ENCODE results near the gene ARFIP1.
"Not testable (repeated sequence)": the region's sequence is repeated elsewhere in the genome, so short reads cannot be mapped to it uniquely, and the experiment has no call there.

The ARFIP1 gene, protein sequence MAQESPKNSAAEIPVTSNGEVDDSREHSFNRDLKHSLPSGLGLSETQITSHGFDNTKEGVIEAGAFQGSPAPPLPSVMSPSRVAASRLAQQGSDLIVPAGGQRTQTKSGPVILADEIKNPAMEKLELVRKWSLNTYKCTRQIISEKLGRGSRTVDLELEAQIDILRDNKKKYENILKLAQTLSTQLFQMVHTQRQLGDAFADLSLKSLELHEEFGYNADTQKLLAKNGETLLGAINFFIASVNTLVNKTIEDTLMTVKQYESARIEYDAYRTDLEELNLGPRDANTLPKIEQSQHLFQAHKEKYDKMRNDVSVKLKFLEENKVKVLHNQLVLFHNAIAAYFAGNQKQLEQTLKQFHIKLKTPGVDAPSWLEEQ

DNA sequence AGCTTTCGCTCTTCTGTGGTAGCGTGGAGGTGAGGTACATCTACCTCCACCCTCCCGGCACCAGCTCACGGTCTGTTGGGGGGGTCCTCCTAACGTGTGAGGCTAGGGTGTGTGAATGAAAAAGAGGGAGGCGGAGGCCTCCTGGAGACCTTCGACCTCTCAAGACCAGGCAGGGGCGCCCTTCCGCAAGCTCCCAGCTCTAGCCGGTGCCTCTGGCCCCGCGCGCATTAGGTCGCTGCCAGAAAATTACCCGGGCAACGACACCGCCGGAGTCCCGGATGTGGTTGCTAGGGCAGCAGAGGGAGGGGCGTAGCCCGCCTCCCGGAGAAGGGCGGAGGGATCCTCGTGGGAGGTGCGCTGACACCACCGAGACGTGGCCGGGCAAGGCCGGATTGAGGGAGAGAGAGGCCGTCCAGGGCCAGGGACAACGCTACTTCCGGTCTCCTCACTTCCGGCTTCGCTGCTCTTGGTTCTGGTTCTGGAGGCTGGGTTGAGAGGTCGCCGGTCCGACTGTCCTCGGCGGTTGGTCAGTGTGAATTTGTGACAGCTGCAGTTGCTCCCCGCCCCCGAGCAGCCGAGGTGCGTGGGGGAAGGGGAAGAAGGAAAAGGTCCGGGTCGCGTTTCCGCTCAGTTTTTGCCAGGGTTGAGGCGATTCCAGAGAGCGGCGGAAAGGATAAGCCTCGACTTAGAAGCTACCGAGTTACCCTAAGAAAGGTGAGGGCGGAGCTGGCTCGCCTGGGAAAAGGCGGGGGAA is at the start of gene ARFIP1, which contains the start of gene TIGD4:
ARFIP1 (plus strand) TSS at position 442 of the 754 bp plus-strand sequence. CDS start 49,680 bp downstream, outside the sequence.
TIGD4 (minus strand) TSS at position 218 of the 754 bp plus-strand sequence. CDS start 8,726 bp downstream, outside the sequence.
- DNase-seq (ENCODE audit: low read depth), result peak; percentile 90

DNA sequence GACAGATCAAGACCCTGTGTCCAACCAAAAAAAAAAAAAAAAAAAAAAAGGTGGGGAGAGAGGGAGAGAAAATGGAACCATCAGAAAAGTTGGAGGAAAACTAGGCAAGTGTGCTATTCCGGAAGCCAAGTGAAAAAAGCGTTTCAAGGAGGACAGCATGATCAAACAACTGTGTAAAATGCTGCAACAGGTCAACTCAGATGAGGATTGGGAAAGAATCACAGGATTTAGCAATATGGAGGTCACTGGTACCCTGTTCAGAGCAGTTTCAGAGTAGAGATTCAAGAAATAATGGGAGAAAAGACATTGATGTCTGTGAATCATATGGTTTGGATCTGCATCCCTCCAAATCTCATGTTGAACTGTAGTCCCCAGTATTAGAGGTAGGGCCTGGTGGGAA is 47.8 kb upstream of the ARFIP1 start:
- DNase-seq (ENCODE audit: low read depth), result no peak

DNA sequence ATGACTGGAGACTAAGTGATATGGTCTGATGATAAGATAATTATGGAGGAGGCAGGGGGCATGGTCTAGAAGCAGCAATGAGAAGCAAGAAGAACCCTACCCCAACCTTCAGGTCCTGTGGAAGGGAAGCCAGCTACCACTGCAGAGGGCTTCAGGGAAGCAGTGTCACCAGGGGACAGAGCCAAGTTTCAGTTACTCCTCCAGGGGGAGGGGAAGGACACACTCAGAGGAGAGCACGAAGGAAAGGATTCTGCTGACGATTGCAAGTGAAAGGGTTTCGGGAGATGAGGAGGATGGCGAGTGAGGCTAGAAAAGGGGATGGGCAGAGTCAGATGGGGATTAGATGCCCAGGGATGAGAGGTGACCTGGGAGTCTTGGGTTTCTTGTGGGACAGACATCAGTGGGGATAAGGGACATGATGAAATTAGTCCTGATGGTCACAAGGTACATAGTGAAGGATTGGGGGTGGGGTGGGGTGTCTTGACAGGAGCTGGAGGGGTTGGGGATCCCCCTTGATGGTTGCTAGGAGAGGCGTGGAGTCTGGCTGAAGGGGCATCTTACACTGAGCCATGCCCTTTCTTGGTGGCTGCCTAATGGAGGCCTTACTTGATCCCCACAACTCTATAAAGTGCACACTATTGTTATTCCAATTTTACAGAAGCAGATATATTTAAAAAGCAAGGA is 45.6 kb upstream of the ARFIP1 start:
- DNase-seq (ENCODE audit: low read depth), result no peak

DNA sequence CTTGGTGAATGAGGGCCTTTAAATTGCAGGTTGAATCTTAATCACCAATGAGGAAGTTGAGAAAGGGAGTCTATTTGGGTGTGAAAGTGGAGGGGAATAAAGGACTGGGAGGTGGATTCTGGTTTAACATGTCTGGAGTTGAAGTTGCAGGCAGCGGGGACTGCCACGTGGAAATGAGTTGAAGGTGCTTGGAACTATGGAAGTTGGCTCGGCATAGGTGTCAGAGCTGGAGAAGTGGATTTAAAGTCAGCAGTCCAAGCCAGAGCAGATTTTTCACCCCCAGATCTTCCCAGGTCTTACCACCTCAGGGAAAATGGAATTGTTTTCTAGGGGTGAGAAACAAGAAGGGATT is 45.1 kb upstream of the ARFIP1 start:
- DNase-seq (ENCODE audit: low read depth), result no peak

DNA sequence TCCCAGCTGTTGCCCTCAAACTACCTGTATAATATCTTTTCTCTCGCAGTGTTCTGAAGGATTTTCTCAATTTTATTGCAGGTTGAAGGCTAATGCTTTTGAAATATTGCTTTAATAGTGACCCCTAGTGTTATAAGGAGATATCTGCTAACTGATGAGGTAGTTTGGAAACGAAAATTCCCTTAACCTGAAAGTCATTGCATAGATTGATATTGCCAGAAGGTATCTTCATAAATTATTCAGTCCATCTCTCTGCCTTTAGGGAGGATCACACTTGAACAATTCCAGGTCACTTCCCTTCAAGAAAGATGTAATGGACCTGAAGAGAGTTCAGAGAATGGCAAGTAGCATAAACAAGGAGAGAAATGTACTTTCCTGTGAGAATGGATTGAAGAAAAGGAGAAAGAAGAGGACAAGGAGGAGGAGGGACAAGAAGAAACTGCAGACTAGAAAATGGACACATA is 44.3 kb upstream of the ARFIP1 start:
- DNase-seq (ENCODE audit: low read depth), result no peak

DNA sequence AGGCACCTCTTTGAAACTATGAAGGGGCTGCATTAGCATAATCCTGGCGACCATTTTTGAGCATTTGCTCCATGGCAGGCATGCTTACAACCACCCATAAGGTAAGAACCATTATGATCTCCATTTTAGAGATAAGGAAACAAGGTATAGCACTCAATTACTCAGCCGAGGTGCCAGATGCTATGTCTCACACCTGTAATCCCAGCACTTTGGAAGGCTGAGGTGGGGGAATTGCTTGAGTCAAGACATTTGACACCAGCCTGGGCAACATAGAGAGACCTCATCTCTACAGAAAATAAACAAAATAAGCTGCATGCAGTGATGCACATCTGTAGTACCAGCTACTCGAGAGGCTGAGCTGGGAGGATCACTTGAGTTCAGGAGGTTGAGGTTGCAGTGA is 43.8 kb upstream of the ARFIP1 start:
- no peak for DNase-seq (ENCODE audit: low read depth)

DNA sequence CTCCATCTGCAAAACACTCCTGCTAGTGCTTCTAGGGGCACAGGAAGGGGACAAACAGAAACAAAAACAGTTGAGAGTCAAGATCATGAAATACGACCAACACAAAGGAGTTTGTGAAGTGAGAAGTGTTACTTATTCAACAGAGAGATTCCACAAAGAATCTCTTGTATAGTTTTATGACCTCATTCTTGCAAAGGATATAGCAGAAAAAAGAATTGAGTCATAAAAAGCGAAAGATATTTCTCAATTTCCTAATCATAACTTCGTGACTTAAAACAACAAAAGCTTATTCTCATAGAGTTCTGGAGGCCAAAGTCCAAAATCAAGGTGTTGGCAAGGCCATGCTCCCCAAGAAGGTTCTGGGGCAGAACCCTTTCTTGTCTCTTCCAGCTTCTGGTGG is 40.9 kb upstream of the ARFIP1 start:
- no peak for DNase-seq (ENCODE audit: low read depth)

DNA sequence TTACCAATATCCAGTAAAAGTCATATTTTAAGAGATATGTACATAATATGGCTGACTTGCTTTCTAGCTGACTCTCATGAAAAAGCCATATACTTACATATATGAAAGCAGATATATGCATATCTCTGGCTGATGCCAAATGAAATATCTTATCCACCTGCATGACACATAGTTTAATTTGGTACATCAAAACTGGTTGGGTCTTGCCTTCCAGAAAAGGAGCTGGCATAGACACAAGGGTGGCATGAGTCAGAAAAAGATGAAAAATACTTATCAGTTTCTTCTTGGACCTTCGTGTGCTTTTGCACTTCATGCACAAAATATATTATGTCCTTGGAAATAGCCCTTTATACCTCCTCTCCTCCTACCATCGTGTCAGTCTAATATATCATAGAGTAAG is 32.3 kb upstream of the ARFIP1 start:
- no peak for DNase-seq (ENCODE audit: low read depth)

DNA sequence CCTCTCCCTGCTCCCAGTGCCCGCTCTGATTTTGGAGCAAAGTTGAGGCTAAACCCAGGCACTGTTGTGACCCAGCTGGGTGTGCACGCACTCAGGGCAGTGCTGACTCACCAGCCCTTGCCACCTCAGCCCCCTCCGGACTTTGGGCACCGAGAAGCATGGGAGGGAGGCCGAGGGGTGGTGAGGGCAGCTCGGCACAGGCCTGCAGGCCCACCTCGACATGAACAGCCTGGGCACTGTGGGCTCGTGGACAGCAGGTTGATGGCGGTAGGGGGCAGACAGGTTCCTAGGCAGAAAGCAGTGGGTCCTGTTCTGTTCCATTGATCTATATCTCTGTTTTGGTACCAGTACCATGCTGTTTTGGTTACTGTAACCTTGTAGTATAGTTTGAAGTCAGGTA is 31.1 kb upstream of the ARFIP1 start:
- no peak for DNase-seq (ENCODE audit: low read depth)

DNA sequence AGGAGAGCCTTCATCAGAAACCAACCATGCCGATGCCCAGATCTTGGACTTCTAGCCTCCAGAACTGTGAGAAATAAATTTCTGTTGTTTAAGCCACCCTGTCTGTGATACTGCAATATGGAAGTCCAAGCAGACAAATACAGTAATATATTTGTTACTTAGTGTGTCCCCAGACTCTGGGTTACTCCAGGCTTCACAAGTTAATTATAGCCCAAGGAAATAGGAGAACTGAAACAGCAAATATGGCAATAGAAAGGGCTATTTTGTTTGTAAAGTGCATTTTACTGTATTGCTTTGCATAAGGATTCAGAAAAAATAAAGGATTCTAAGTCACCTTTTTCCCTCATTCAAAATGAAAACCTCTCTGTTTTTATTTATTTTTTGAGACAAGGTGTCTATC is 16.0 kb upstream of the ARFIP1 start:
- no peak for DNase-seq (ENCODE audit: low read depth)

DNA sequence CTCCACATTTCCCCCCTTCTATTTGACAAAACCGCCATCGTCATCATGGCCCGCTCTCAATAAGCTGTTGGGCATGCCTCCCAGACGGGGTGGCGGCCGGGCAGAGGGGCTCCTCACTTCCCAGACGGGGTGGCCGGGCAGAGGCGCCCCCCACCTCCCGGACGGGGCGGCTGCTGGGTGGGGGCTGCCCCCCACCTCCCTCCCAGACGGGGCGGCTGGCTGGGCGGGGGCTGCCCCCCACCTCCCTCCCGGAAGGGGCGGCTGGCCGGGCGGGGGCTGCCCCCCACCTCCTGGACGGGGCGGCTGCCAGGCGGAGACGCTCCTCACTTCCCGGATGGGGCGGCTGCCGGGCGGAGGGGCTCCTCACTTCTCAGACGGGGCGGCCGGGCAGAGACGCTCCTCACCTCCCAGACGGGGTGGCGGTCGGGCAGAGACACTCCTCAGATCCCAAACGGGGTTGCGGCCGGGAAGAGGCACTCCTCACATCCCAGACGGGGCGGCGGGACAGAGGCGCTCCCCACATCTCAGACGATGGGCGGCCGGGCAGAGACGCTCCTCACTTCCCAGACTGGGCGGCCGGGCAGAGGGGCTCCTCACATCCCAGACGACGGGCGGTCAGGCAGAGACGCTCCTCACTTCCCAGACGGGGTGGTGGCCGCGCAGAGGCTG is 14.6 kb upstream of the ARFIP1 start:
- DNase-seq (ENCODE audit: low read depth), result not testable (repeated sequence)

DNA sequence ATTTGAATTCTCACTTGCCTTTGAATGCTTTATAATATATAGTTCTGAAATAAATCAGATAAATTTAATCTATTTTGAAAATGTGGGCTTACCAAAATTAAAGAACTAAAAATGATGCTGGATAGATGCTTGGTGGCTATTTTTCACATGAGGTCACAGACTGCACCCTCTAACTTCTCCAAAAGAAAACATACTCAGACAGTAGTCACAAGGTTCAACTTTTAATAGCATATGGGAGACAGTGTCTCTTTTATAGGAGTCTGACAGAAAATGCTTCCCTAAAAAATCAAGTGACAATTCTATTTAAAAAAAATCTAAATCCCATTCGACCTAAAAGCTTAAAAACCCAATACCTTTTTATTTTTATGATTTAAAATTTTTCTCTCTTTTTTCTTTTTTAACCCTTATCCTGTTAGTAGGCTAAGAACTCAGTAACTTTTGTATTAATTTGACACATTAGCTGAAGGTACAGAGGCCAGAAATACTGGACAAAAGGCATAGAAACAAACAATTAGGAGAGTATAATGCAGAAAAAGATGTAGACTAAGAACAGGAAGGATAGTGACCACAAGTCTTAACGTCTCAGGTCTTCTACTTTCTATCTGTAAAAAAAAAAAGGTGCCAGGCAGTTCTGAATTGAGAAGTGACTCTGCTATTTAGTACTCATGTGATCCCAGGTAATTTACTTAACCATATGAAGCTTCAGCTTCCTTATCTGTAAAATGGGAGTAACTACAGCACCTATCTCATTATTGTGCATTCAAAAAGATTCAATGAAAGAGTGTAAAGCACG is 7.8 kb upstream of the ARFIP1 start:
- no peak for DNase-seq (ENCODE audit: low read depth)

DNA sequence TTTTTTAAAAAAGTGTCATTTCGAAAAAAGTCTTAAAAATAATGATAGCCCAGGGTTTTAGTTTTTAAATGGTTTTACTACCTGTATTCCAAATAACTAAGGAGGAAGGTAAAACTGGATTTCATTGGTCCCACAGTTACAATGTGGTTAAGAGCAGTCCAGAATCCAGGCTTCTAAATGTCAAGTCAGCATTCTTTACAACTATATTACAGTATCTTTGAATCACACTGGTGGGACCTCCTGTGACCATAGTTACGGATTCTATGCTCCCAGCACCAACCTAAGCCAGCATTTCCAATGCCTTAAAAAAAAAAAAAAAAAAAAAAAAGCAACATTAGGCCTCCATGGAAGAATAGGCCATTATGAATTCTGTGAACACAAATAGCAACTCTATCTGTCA is 6.4 kb upstream of the ARFIP1 start:
- no peak for DNase-seq (ENCODE audit: low read depth)

DNA sequence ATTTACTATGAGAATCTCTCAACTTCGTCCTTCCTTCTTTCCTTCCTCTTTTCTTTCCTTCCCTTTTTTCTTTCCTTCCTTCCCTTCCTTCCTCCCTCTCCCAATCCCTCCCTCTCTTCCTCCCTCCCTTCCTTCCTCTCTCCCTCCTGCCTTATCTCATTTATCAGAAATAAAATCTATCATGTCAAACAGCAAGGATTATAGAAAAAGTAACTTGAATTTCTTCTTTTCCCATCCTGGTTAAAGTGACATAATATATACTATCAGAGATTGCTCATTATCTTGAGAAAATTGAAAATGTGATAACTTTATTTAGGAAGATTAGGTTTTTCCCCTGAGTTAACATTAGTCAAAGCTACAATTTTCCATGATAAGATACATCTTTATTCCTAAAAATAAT is 5.8 kb upstream of the ARFIP1 start:
- no peak for DNase-seq (ENCODE audit: low read depth)

DNA sequence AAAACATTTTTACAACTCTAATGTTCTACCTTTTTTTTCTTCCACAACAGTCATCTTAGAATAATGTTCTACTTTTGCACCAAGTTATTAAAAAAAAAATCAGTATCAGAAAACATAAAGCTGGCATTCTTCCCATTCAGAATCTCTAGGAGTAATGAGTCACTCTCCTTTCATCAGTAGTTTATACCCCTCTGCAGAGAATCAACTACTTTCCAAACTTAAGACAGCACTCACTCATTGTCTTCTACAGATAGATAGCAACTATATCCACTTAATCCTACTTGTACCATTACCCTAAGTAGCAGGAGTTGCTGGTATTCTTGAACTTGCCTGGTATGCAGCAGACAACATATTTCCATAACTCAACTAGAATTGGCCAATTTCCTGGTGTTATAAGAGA is 3.4 kb upstream of the ARFIP1 start:
- no peak for DNase-seq (ENCODE audit: low read depth)

DNA sequence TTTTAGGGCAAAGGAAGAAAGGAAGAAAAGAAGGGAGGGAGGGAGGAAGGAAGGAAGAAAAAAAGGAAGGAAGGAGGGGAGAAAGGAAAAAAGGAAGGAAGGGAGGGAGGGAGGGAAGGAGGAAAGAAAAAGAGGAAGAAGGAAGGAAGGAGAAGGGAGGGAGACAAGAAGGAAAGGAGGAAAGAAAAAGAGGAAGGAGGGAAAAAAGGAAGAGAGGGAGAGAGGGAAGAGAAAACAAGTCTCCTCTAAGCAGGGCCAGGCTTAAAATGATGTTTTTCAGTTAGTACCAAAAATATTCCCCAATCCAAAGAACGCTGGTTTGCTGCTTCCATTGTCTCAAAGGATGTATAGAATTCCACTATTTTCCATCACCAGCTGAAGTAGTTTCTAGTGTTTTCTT is 2.3 kb upstream of the ARFIP1 start:
- DNase-seq (ENCODE audit: low read depth), result no peak

DNA sequence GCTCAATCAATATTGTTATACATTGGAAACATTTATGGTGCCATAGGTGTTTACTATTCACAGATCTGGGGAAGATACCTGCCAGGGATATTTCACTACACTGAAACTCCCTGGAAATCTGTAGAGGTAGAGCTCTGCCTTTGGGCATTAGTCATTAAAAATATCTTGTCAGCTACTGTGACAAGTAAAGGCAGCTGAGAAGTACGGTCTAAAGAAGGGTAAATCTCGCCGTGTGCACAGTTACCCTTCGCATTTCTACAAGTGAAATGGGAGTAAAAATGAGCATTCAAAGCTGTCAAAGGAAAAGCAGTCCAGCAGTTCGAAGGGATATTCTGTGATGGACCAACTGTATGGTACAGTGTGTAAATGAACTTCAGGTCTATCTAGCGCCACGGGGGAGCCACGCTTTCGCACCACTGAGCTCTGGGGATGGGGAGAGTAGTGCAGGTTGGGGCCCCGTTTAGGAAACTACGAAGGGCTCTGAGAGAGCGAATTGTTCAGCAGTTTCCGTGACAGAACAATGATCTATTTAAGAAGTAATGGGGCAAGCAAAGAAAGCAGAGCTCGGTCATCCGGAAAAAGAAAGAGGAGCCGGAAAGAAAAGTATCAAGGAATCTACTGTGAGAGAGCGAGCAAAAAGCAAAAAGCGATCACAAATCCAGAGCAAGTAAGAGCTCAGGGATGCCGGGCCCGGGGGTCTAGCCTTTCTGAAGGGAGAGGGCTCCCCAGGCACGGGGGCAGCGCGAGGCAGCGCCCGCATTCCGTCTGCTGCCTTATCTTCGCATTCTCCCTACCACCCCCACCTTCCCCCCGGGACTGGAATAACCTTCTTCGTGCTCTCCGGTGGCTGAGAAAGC is 870 bp upstream of the ARFIP1 start:
- no peak for DNase-seq (ENCODE audit: low read depth)

DNA sequence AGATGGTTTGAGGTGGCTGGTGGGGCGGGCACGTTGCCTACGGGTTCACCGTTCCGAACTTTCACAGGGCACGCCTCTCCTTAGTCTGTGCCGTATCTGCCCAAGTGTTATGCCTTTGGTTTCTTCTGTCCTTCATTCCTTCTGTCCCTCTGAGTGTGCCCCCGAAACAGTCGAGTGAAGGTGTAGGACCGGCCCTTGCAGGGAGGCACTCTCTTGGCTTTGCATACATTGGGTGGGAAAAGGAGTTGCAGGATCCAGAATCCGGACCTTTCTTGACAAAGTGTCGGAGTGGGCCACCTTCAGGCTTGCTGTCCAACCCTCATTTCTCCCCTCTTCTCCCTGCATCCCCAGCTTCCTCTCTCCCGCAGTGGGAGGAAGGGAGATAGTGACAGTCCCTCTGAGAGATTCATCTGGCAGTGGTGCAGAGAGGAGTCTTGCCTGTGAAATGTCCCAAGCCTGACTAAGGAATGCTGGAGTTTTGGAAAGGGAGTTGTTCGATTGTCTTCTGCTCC is 569 bp downstream of the ARFIP1 start:
- no peak for DNase-seq (ENCODE audit: low read depth)

DNA sequence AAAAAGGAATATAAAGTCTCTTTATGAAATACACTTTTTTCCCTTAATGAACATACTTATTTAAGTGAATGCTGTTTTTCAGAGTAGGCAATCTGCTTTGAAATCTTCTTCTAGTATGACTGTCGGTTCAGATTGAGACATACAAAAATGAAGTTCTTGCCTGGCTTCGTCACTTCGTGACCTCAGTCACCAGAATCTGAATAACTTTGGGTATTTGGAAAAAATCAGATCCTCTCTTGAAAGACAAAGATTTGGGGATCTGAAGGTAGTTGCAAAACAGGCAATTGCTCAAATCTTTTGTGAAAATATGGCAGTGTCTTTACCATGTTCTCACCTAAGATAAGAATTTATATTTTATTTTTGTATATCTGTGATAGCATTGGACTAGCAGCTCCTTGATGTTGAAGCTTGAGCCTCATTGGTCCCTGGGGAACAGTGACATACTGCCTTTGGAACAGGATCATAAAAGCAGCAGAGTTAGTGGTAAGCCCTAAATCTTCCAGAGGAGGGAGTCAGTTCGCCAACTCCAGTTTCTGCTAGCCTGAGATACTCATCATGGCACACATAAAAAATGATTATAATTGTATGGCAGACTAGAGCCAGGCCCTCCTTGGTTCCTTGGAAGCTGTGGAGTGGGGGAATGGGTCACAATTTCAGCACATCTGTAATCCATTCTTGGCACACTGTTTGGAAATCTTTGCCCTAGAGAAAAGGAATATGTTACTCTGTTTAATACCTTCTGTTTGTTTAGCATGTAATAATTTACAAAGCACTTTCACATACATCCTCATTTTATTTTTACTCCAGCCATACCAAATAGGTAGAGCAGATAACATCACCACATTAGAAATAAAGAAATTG is 5.0 kb downstream of the ARFIP1 start:
- DNase-seq (ENCODE audit: low read depth), result no peak
